HG03565 (cell line): ENCODE measurements around the gene IGSF9B.

ENCODE experiments used
- ATAC-seq: cut with Tn5 transposase; IDR thresholded peaks from one replicate; pipeline ENCODE4 v1.9.1; 2021; ENCODE audit warnings: mild to moderate bottlenecking, moderate library complexity; ENCODE audit not compliant: unreplicated experiment

Gene IGSF9B

DNA sequence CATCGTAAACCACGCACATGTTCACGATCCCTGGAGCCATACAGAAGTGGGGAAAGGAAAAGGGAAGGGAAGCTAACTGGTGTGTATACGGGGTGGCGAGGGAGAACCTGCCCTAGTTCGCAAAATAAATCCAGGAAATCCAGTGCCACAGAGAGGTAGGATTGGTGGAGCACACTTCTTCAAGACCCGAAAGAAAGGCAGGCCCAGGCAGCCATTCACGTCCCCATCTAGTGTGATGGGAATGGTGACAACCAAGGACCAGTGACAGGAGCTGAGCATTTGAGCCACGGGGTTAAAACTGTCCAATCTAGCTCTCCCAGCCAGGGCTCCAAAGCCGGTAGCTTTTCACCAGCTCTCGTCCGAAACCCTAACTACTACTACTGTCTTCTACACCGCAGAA is 53.7 kb downstream of the IGSF9B start:
- ATAC-seq, result no peak

DNA sequence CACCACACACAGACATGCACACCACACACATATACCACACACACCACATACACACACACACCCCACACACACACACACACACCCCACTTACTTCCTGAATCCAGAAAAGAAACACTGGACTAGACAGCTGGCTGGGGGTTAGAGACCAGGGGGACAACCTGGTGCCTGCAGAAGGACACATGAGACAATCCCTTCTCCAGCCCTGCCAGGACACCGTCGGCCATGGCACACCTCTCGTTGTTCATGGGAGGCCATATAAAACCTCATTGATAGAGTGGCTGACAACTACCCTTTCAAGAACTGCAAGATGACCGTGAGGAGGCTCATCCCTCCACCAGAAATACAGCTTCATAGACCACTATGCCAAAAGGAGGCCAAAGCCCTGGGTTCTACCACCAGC is 54.3 kb downstream of the IGSF9B start:
- no peak for ATAC-seq

DNA sequence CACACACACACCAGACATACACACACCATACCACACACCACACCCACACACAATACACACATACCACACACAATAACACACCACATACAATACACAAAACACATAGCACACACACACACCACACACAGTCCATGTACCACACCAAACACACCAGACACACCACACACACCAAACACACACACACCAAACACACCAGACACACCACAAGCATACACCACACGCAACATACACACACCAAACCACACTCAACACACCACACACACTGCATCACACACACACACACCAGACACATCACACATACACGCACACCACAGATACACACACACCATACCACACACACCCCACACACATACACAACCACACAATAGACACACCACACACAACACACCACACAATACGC is 54.8 kb downstream of the IGSF9B start:
- no peak for ATAC-seq

DNA sequence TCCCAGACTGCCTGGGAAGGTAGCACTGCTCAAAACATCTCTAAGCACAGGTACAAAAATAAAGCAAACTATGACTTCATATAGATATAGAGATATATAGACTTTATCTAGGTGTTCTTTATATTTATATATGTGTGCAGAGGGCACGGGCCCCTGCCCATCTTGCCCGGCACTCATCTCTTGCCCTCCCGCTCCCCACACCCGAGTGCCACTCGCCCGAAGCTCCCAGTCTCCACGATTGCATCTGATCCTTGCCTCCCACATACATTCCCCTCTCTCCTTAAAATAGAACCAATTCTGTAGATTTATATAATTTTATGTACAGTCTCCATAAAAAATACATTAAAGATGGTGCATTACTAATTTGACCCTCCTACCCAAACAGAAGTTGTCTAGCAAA is 55.5 kb downstream of the IGSF9B start:
- ATAC-seq, result no peak

DNA sequence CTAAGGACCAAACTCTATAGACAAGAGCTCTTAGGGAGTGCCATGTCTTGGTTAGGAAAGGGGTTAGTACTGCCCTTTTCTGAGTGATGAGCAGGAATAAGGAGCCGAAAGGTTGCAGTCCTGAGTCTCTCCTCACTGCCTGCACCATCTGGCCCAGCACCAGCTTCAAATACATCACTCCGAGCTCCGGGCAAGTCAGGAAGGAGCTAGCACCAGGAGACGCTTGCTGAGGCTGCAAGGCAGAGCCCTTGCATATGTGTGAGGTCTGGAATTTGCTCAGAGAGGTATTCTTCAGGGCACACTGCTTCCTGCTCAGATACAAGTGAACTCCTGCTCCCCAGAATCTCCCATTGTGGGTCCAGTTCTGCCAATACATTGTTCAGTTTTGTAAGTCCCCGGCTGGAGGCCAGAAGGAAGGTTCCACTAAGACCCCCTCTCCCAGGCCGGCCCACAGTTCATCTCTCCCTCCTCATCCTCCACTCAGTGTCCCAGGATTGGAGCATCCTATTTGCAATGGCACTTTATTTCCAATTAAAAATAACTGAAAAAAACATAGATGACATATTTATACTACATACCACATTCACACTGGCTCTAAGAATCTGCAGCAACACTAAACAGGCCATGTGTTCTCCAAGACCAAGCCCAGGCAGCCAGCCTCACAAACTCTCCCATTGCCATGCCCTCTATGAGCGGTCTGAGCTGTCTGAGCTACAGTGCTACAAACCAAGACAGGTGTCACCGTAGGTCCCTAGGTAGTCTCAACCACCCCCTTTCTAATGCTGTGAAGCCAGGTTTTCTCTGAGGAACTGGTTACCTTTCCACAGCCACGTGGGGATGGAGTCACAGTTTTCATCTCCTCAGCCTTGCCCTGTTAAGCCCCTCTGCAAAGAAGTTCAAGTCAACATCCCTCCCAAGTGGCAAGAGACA is 56.3 kb downstream of the IGSF9B start:
- ATAC-seq, result no peak

DNA sequence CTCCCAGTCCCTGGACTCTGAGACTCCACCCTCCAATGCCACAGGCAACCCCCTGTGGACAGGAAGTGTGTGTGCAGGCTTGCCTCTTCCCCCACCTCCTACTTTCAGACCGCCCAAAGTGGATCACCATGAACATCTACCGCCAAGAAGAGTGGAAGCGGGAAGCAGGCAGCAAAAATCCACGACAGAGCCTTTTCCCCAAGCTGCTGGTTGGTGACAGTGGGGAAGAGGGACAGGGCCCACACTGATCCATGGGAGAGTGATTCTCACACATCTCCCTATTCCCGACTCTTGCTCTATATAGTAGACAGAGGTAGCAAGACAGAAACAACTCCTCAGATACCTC is 58.0 kb downstream of the IGSF9B start:
- no peak for ATAC-seq

DNA sequence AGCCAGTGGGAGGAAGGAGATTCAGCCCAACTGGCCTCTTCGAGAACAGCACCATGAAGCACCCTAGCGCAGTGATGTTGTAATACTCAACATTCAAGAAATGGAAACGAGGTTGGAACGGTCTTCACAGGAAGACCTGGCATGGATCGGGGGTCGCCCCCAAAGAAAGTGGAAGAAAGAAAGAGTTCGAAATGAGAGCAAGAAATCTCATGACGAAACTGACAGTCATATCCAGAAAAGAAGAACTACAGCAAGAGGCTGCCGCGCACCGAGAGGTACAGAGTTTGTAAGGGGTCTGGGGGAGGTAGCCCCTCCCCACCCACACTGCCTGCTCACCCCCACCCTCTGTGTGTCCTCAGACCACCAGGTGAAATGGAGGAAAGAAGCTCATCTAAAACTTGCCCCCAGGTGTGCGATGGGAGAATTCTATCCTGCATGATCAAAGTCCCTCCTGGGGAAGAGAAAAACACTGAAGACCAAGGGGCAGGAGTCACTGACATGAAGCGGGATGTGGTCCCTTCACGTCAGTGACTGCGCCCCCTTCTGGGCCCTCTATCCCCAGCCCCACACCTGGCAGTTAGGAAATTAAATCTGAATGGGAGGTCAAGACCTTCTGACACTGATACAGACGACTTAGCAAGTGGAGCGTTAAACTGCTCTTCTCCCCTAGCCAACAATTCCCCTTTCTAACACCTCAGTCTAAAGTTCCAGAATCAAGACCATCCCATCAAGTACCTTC is 58.6 kb downstream of the IGSF9B start:
- ATAC-seq, result peak; percentile 28

DNA sequence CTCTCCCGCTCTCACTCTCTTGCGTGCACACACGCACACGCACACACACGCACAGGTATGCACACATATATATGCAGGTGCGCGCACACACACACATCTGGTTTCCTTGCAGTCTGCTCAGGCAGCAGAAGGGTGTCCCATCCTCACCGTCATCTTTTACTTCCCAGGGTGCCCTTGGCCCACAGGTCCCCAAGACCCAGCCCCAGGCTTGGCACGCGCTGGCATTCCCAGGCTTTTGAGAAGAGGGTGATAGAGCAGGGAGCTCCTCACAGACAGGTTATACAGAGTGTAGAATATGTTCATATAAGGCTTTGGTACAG is 59.5 kb downstream of the IGSF9B start:
- no peak for ATAC-seq

DNA sequence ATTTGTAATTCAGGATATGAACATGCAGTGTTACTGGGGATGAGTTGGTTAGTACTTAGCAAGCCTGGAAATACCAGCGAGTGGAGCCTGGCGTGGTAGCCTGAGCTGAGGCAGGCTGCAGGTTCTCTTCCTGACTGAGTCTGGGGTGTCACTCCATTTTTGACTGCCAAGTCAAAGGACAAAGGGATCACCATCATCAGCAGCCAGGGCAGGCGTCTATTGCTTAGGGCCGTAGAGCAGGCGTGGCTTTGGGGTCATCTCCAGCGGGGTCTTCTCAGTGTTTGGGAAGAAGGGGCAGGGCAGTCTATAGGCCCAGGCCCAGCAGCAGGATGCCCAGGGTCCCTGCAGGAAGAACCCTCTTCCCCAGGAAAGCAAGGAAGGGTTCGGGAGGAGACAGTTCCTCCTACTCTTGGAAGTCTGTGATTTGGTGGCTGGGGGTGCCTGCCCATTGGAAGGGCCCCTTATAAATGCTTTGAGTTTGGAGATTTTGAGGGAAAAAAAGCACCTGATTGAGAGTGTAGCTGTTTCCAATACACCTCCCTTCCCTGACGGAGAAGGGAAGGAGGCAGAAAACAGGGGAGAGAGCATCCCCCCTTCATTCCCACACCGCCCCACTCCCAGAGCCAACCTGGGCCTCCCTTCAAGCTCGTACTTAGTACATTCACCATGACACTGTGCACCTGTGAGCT is 60.0 kb downstream of the IGSF9B start:
- no peak for ATAC-seq

DNA sequence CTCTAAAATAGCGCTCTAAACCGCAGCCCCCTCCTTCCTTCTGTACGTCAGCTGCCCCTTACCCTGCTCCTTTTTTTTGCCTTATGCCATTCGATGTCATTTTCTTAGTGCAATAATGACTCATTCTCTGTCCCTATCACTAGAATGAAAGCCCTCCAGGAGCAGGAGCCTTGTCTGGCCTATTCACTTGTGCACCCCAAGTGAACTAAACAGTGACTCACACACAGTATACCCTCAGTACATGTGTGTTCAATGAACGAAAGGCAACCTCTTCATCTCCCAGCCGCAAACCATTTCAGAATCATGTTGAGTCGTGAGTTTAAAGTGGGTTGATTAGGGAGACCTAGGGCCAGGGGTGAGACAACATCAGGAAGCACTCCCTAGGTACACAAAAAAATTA is 60.7 kb downstream of the IGSF9B start:
- ATAC-seq, result peak; percentile 41

DNA sequence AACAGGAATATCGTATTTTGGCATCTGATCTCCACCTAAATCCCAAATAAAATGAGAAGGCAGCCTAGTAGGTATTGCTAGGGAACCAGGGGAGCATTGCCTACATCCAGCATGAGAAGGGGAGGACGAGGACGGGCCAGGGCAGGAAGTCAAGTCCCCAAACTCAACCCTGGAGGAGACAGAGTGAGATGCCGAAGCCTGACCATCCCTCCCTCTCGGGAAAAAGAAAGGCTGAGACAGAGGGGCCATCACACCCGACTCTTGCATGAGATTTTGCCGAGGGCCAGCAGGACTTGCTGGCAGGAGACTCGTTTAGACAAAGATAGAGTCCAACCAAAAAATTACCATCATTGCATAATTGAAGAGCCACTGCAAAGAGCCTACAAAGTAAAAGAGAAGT is 61.2 kb downstream of the IGSF9B start:
- peak; percentile 2 for ATAC-seq

DNA sequence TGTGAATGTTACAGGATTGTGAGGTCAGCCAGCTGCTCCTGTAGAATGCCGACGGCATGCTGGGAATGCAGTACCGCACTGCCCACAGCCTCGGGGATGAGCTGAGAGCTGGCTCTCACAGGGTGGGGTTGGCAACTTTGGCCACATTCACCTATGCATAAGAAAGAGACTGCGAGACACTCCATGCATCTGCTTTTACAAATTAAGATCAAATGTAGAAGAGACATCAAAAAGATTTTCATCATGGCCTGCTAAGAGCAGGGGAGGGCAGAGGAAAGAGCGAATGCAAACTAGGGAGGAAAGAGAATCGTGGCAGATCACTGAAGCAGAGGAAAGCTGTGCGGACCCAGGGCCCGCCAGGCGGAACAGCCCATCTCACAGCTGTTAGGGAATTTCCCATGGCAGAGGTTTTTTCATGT is 61.7 kb downstream of the IGSF9B start:
- peak; percentile 63 for ATAC-seq

DNA sequence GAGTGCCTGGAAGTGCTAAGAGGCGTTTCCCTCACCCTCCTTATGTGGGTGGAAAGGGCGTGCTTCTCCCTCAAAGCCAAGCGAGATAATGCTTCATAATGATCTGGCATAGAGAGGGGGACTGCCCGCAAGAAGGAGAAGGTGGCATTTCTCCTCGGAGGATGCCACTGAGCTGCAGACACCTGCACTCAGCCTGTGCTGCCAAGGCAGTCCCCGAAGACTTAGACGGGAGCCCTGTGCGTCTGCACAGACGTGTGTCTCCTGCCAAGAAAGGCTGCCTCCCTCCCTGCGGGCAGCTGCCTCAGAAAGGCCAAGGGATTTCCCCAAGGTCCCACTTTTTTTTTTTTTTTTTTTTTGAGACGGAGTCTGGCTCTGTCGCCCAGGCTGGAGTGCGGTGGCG is 63.4 kb downstream of the IGSF9B start:
- ATAC-seq, result no peak

DNA sequence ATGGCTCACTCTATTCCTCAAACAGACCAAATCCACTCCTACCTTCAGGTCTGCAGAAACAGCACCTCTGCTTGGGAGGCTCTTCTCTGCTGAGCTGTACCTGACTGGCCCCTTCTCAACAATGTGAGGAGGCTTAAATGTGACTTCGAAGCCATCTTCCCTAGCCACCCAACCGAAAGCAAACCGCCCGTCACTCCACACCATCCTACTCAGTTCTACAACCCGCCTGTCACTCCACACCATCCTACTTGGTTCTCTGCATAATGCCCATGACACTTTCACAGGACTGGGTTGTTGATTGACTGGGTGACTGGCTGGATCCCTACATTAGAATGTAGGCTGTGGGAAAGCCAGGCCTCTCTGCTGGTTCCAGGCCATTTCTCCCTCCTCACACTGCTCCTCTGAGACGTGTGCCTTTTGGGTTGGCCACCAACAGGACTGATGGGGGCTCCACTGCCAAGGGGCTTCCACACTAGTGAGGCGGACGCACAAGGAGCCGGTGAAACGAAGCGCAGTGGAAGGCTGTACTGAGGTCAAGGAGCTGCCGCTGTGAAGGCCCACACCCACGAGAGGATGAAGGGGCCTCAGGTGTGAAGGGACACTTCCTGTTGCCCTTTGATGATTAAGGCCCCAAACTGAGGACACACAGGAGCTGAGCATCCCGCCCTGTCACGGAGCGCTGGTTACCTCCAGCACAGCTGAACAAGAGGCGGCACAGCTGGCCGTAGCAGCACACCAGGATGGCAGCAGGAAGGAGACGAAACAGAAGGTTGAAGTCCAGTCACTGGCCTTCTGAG is 64.0 kb downstream of the IGSF9B start:
- no peak for ATAC-seq

DNA sequence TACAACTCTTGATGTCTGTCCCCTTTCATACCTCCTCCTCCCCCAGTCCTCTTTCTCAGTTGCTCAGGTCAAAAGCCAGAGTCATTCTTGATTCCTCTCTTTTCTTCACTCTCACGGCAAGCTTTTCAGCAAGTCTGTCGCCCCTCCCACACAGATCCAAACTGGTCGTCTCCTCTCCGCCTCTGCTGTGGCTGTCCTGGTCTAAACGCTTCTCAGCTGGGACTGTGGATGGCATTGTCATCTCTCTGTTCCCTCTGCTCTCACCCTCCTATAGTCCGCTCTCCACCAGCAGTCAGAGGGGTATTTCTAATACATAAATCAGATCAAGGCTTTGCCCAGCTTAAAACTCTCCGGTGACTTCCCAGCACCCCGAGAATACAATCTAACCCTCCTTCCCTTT is 64.6 kb downstream of the IGSF9B start:
- no peak for ATAC-seq

DNA sequence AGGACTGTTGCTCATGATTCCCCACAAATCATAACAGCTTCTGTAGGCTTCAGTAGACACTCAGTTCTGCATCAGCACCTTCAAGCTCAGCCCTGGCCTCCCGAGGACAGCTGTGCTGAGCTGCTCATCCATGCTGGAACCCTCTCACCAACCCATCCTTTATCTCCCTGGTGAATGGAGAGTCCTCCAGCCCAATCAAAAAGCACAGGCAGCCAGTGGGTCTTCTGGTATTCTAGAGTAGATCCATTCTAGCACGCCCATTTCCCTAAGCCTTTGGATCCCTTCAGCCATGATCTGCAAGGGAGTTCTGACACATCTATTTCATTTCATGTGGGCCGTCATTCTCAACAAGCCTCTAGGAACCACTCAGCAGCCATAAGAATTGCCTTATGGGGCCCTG is 66.9 kb downstream of the IGSF9B start:
- ATAC-seq, result no peak

DNA sequence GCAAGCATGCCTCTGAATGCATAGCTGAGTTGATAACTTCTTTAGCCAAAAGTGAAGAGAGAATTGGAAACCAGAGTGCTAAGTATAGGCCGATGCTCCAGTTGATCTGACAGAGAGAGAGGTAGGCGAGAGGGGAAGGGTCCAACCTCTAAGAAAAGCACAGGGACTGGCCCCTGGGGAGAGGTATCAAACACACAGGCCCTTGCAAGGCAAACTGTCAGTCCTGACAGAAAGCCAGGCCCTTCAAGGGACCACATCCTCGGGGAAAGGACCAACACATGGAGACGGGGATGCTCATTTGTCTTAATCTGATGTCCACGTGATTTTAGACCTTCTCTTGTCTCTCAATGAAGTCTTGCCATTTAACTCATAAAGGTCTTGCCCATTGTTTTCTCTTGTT is 67.6 kb downstream of the IGSF9B start:
- no peak for ATAC-seq

DNA sequence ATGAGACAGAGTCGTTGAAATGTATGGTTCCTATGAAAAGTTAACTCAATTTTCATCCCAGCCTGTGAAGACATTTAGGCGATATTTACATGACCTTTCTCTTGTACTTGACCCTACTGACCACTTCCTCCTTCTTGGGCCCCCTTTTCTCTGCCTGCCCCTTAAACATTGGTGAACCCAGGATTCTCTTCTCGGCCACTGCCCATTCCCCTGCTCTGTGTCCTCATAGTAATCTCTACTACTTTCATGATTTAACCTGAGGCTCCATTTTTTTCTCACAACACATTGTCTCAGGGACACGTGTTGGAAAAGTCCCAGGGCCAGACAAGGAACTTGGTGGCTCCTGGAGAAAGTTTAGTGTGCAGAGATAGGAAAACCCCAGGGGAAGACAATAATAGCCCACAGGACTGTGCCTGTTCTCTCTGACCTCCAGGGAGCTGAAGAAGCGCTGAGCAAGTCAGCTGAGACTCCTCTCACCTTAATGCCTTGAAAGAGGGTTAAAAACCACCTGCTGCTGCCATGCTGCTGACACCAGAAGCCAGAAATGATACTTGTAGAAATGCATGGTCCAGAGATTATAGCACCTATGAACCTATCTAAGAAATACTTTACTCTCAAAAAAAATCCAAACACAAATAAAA is 69.0 kb downstream of the IGSF9B start:
- no peak for ATAC-seq

DNA sequence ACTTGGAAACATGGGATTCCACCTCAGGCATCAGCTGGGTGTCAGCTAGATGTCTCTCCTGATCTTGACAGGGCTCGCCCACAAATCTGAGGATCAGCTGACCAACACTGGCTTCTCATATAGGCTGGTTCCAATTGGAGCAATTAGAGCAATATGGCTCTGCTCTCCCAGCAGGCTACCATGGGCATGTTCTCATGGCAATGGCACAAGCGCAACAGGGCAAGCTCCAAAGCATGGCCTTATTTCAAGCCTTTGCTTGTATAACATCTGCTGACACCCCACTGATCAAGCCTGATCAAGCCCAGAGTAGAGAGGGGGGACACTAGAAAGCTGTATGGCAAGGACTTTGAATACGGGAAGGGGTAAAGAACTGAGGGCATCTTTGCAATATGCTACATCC is 70.7 kb downstream of the IGSF9B start:
- ATAC-seq, result no peak

DNA sequence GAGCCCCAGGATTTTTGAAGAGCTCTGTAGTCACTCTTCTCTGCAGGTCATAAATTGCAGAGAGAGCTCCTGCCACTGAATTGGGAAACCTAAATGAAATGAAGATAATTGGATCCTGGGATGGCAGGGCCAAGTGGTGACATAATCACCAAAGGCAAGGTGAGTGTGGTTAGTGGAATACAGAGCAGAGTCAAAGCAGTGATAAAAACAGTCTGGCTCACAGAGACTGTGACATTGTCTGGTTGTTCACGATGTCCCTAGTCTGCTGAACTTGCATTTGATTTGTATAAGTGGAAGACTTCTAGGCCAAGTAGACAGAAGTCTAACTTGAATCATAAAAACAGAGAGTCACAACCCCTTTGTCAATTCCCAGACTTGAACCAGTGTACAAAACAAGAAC is 84.6 kb downstream of the IGSF9B start:
- no peak for ATAC-seq

DNA sequence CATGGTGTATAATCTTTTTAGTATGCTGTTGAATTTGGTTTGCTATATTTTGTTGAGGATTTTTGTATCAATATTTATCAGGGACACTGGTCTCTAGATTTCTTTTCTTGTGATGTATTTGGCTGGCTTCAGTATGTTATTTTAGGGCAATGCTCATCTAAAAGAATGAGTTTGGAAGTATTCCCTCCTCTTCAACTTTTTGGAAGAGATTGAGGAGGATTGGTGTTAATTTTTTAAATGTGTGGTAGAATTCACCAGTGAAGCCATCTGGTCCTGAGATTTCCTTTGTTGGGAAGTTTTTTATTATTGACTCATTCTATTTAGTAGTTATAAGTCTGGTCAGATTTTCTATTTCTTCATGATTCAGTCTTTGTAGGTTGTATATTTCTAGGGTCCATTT is 89.3 kb downstream of the IGSF9B start:
- no peak for ATAC-seq
